GM10248 (cell line): ENCODE results near the gene TERB1.

Experiments
- CTCF ChIA-PET: fragments of 300-600 bp; sonication (Branson Sonifier 250); formaldehyde crosslinking; extraction: SDS; loops from one replicate; lab custom pipeline; 2021; ENCODE audit warnings: antibody characterized with exemption; lab: Yijun Ruan, JAX
- POLR2A ChIA-PET: fragments of 350-650 bp; sonication (Branson Sonifier 250); formaldehyde crosslinking; extraction: SDS; loops from one replicate; lab custom pipeline; 2020; ENCODE audit warnings: antibody characterized with exemption; lab: Yijun Ruan, JAX
- DNase-seq: peaks from one replicate; pipeline ENCODE4 v3.0.0; 2012; ENCODE audit errors: extremely low spot score
- TF ChIP-seq, protein P1 (sequence below): IDR thresholded peaks from 2 replicates; pipeline ENCODE4 v1.5.1; 2012; ENCODE audit warnings: mild to moderate bottlenecking, low read depth; ENCODE audit errors: extremely low read depth, missing control alignments, control extremely low read depth

The TERB1 gene

DNA sequence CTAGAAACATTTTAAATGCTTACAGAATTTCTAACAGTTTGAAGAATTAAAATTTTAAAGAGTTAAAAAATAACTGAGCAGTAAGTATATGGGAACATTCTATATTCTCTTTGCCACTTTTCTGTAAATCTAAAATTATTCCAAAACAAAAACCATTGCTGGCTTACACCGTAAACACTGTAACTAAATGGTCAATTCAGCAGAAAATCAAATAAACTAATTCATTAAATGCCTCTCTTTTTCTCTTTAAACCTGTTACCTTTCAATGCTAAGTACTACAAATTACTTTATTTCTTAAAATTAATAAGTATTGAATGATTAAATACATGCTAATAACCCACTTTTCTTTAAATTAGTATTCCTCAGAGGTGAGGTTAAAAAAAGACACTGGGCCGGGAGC, 14.0 kb downstream of the TERB1 start:
- ChIA-PET POLR2A (no interaction called here), CTCF (no interaction called here)
- no peak for DNase-seq
- TF ChIP-seq, protein P1, sequence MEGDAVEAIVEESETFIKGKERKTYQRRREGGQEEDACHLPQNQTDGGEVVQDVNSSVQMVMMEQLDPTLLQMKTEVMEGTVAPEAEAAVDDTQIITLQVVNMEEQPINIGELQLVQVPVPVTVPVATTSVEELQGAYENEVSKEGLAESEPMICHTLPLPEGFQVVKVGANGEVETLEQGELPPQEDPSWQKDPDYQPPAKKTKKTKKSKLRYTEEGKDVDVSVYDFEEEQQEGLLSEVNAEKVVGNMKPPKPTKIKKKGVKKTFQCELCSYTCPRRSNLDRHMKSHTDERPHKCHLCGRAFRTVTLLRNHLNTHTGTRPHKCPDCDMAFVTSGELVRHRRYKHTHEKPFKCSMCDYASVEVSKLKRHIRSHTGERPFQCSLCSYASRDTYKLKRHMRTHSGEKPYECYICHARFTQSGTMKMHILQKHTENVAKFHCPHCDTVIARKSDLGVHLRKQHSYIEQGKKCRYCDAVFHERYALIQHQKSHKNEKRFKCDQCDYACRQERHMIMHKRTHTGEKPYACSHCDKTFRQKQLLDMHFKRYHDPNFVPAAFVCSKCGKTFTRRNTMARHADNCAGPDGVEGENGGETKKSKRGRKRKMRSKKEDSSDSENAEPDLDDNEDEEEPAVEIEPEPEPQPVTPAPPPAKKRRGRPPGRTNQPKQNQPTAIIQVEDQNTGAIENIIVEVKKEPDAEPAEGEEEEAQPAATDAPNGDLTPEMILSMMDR, result no peak

DNA sequence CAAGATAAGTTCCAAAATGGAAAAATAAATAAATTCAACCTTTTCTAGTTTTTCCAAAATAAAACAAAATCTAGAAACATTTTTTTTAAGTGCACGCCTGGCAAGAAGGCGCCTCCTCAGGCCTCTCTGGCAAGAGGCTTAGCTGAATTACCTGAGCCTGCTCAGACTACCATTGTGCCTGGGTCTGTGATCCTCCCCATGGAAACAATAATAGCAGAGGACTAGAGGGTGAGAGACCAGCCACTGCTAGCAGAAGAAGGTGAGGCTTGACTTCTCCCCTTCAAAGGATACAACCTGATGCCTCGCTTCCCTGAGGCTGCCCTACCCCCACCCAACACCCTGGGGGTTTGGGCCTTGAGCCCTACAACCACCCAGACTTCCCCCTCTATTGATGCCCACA, 14.8 kb downstream of the TERB1 start:
- DNase-seq, result no peak
- TF ChIP-seq, protein P1, result no peak
- CTCF ChIA-PET, result no interaction called here
- POLR2A ChIA-PET, result no interaction called here

DNA sequence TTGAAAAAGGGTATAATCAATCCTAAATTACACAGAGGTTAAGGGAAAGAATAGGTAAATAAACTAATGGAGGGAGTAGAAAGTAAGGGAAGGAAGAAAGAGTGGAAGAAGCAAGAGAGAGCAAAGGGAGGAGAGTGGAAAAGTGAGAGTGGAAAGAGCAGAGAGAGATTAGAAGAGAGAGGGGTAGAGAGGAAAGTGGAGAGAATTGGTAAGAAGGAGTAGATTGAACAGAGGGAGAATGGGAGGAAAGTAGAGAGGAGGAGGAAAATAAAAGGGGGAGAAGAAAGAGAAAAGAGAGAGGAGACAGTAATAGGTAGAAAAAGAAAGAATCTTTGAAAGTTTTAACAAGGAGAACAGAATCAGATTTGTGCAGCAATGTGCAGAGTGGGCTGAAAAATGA, 24.9 kb downstream of the TERB1 start:
- no peak for DNase-seq
- TF ChIP-seq, protein P1, result no peak
- ChIA-PET POLR2A (no interaction called here), CTCF (interaction anchor here (1.5 to 1.6 kb wide), 2 partner anchors 9 to 25 kb away, joined by 3 to 4 read pairs; partner anchors contain the start of gene DYNC1LI2)

DNA sequence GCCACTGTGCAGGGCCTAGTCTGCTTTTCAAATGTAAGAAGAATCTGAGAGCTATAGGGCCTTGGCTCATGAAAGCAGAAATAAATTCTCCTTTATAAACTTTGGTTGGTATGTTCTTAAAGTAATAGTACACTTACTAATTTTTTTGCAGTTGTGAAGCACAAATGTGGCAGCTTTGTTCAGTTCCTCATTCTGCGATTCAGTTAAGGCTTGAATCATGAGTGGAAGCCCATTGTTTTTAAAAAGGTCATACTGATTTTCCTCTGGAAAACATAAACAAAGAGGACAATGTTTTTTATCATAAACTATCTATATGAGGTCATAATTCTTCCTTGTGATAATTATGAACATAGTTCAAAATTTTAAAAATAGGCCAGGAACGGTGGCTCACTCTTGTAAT, 26.4 kb downstream of the TERB1 start:
- TF ChIP-seq, protein P1, result no peak
- ChIA-PET POLR2A (no interaction called here), CTCF (interaction anchor here (1.5 to 2.7 kb wide), 2 partner anchors 23 to 35 kb away, joined by 4 to 13 read pairs; partner anchors contain the start of gene DYNC1LI2)
- no peak for DNase-seq

DNA sequence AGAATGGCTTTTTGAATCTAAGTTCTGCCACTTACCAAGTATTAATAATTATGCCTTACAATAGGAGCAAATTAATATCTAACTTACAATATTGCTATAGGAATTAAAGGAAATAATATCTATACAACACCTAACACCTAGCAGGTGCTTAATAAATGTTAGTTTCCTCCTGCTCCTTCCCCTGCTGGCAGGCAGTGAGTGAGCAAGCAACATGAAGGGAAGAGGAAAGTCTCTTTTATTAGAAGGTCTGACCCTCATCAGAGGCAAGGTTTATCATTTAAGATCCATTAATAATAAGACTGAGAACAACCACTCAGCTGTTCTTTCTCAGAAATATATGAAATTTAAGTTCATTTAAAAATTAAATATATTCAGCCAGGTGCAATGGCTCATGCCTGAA, 43.3 kb downstream of the TERB1 start:
- no peak for DNase-seq
- CTCF ChIA-PET, result no interaction called here
- POLR2A ChIA-PET, result no interaction called here
- TF ChIP-seq, protein P1, result no peak

DNA sequence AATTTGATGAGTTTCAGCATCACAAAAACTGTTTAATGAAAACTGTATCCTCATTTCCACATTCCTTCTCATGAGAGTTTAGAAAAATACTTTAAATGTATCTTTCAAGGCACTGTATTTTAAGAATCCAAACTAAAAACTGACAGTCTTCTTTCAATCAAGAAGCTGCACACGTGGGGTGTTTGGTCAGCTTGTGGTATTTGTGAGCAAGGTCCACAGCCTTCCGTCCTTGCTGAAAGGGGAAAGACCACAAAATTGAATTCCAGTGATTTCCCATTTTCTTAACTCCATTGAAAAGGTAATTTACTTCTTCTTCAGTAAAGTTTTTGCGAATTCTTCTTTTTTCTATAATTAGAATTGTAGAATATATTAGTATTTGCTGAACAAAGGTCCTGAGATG, 46.6 kb downstream of the TERB1 start:
- ChIA-PET CTCF (interaction anchor here (1.0 to 7.7 kb wide), 7 partner anchors 12 to 146 kb away, joined by 4 to 46 read pairs (median 6); partner anchors contain the start of gene PDP2), POLR2A (no interaction called here)
- TF ChIP-seq, protein P1, result no peak
- no peak for DNase-seq
